ENCODE results near the gene TRIM33. TPM values are rescaled to one million over a fixed set of nuclear protein-coding genes. Genes with fewer than 3 reads are reported as not detected.

The TRIM33 gene
- total and polyA plus RNA-seq, 10 of the 15 experiments (the other 5 are each of a cell fraction or from before 2014, with no cell fraction given): 9.0 to 40.3 (median 22.0) TPM

DNA sequence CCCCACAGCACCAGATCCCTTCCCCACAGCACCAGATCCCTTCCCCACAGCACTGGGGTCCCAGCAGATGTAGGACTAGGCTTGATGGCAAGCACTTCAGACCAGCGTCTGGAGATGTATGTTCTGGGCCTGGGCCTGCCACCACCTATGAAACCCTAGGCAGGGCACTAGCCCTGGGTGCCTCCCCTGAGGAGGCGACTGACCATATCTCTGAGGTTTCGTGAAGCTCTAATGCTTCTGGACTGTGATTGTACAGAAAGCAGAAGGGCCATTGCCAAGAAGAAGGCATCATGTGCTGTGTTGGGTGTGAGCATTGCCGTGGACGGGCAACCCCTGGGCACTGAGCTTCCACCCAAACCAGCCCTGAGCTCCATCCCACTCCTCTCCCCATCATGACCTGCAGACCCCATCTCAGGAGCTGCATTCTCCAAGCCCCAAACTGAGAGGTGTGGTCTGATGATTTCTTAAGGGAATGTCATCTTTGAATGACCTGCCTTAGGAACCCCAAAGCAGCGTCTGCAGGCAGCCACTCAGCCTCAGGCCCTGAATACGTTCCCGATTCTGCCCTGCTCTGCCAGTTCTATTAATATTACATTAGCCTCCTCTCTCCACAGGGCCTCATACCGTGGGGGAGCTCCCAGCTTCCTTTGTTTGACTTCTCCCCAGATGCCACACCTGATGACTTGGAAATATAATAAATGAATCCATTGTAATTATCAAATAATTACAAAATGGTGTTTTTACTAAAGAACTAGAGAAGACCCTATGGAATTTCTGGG is 163.4 kb downstream of the TRIM33 start:
- no peak overlapping the region for H2AFZ ChIP-seq (ENCODE audit: control insufficient read depth, low read depth, low read length)
- no peak for DNase-seq (ENCODE audit: low read depth, low spot score)
- ChIA-PET CTCF (interaction anchor here (0.8 to 4.6 kb wide), 35 partner anchors 9 to 765 kb away, joined by 3 to 54 read pairs (median 4); partner anchors contain the start of genes BCAS2 and DENND2C), SMC1A (ENCODE audit: uncharacterized antibody, unreplicated experiment) (interaction anchor here (0.7 to 1.7 kb wide), 9 partner anchors 29 to 346 kb away, joined by 3 to 7 read pairs (median 3); no protein-coding TSS in a partner anchor), POLR2A (no interaction called here), RAD21 (ENCODE audit: unreplicated experiment) (interaction anchor here (0.6 to 1.6 kb wide), 2 partner anchors 740 to 765 kb away, joined by 3 to 4 read pairs; no protein-coding TSS in a partner anchor)
- H3K9ac ChIP-seq (ENCODE audit: control insufficient read depth, insufficient read depth, low read length): no peak overlapping the region
- in situ Hi-C loops (cut with MboI): loop anchor here (10.0 kb wide), 2 partner anchors 327 to 707 kb away; partner anchors contain the start of gene DENND2C
- ATAC-seq: no peak
- H3K36me3 ChIP-seq (ENCODE audit: control insufficient read depth in 2 of 2, insufficient read depth in 2 of 2, low read length in 1 of 2): no peaks in the 10 kb centered on the region
- H3K27me3 ChIP-seq (replicated peaks in 1 of 2; ENCODE audit: control insufficient read depth in 2 of 2, insufficient read depth in 2 of 2, low read length in 1 of 2): no peaks in the 10 kb centered on the region; a peak in 2 of 4 replicates
- no peaks in the 10 kb centered on the region for H3K79me2 ChIP-seq (ENCODE audit: control insufficient read depth, insufficient read depth, low read length)
- no peak for TF ChIP-seq KDM1A (IDR thresholded peaks at IDR 0.05; ENCODE audit: borderline replicate concordance)
- no peak for TF ChIP-seq ASH2L (IDR thresholded peaks at IDR 0.05; ENCODE audit: borderline replicate concordance, low read depth)
- no peak for TF ChIP-seq CHD2 (IDR thresholded peaks at IDR 0.05; ENCODE audit: borderline replicate concordance, low read depth, low read length)
- no peak for TF ChIP-seq MTA3 (IDR thresholded peaks at IDR 0.05; ENCODE audit: borderline replicate concordance, low read length)
- no peak for TF ChIP-seq ZBTB40 (IDR thresholded peaks at IDR 0.05; ENCODE audit: borderline replicate concordance)
- TF ChIP-seq, protein P1, sequence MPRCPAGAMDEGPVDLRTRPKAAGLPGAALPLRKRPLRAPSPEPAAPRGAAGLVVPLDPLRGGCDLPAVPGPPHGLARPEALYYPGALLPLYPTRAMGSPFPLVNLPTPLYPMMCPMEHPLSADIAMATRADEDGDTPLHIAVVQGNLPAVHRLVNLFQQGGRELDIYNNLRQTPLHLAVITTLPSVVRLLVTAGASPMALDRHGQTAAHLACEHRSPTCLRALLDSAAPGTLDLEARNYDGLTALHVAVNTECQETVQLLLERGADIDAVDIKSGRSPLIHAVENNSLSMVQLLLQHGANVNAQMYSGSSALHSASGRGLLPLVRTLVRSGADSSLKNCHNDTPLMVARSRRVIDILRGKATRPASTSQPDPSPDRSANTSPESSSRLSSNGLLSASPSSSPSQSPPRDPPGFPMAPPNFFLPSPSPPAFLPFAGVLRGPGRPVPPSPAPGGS (IDR thresholded peaks at IDR 0.05; ENCODE audit: borderline replicate concordance, insufficient read depth, low read depth, low read length, poor library complexity, severe bottlenecking): no peak
- TF ChIP-seq ZNF687 (IDR thresholded peaks at IDR 0.05): no peak
- no peak for TF ChIP-seq PAX5 (IDR thresholded peaks at IDR 0.05; ENCODE audit: borderline replicate concordance, low read depth, low read length)
- TF ChIP-seq PBX3 (IDR thresholded peaks at IDR 0.05; ENCODE audit: insufficient replicate concordance, low read depth, low read length): no peak
- no peak for TF ChIP-seq NFYA (IDR thresholded peaks at IDR 0.05; ENCODE audit: borderline replicate concordance, low read depth, low read length)
- BruUV-seq (replicated peaks): no TSS peak
- H3K4me2 ChIP-seq (ENCODE audit: control insufficient read depth, insufficient read depth): no peak overlapping the region
- H3K9me3 ChIP-seq (replicated peaks; ENCODE audit: control insufficient read depth, insufficient read depth, low read length): no peaks in the 10 kb centered on the region
- H4K20me1 ChIP-seq (ENCODE audit: control insufficient read depth, insufficient read depth): no peaks in the 10 kb centered on the region
- no peak for FAIRE-seq
- H3K4me1 ChIP-seq (ENCODE audit: control insufficient read depth, insufficient read depth, low read length): peaks cover 6% of the 10 kb centered on the region; the same call in 1 of the 2 replicates
- intact Hi-C loops (cut with micrococcal nuclease; ENCODE audit: unreplicated experiment): loop anchor here (5.0 to 10.0 kb wide), 3 partner anchors 77 to 705 kb away; partner anchors contain the start of gene DENND2C
- no peak overlapping the region for H3K27ac ChIP-seq (ENCODE audit: control insufficient read depth, insufficient read depth)
- H3K4me3 ChIP-seq: no peak overlapping the region
- 36% methylated on average over 9 of the region's 9 CpGs for WGBS (ENCODE audit: insufficient coverage, insufficient replicate concordance, low lambda C conversion rate, missing lambda C conversion rate)
